A549 (cell line): ENCODE measurements around the gene IRAK3. TPM values are rescaled to one million over a fixed set of nuclear protein-coding genes. Genes with fewer than 3 reads are reported as not detected.

Experiments
- ATAC-seq, 2 experiments: fragments of 200-7000 bp in 1 of 2; fragments of >200 bp in 1 of 2; cut with Nextera tagmentation in 1 of 2; cut with Tn5 transposase in 1 of 2; 3 replicates each; pipeline versions ENCODE4 v1.8.0 to v1.9.1; 2018 to 2020; ENCODE audit warnings: mild to moderate bottlenecking in 1 of 2, moderate library complexity in 1 of 2
- CTCF ChIA-PET: fragments of 300-600 bp; sonication (Branson Sonifier 250); formaldehyde crosslinking; extraction: SDS; loops from one replicate; lab custom pipeline; 2021; ENCODE audit warnings: antibody characterized with exemption, inconsistent platforms; lab: Yijun Ruan, JAX
- POLR2A ChIA-PET: fragments of 350-600 bp; formaldehyde crosslinking; extraction: SDS; loops from one replicate; lab custom pipeline; 2021; ENCODE audit warnings: antibody characterized with exemption, inconsistent platforms; lab: Yijun Ruan, JAX
- DNase-seq, 2 experiments: peaks; one replicate each; pipeline versions ENCODE4 v3.0.0 to v3.0.0-alpha.2; 2011 to 2016; ENCODE audit warnings: low read depth in 1 of 2, low spot score in 1 of 2
- FAIRE-seq: peaks from 2 replicates; lab custom pipeline; 2011; peaks lifted over from hg19 to GRCh38; lab: Jason Lieb, UNC
- H3K27ac ChIP-seq, 2 experiments: fragments of >200 bp; sonication (Bioruptor Twin); formaldehyde crosslinking; 3 replicates each; pipeline ENCODE4 v1.5.1; 2016 to 2017
- H3K4me1 ChIP-seq: fragments of >200 bp; sonication (Bioruptor Twin); formaldehyde crosslinking; 3 replicates; pipeline ENCODE4 v1.6.1; 2016
- H3K4me2 ChIP-seq: fragments of >200 bp; sonication (Bioruptor Twin); formaldehyde crosslinking; 3 replicates; pipeline ENCODE4 v1.6.1; 2016
- H3K4me3 ChIP-seq: fragments of >200 bp; sonication (Bioruptor Twin); formaldehyde crosslinking; 3 replicates; pipeline ENCODE4 v1.5.1; 2016
- H3K9me3 ChIP-seq: fragments of >200 bp; sonication (Bioruptor Twin); formaldehyde crosslinking; 3 replicates; pipeline ENCODE4 v1.6.1; 2016
- CBX2 ChIP-seq: fragments of 200-600 bp; sonication (generic); IDR thresholded peaks from 2 replicates; pipeline ENCODE4 v1.6.1; 2016; ENCODE audit warnings: low read depth, mild to moderate bottlenecking, borderline replicate concordance
- CHD4 ChIP-seq: fragments of 200-600 bp; sonication (generic); IDR thresholded peaks from 2 replicates; pipeline ENCODE4 v1.6.1; 2016; ENCODE audit warnings: antibody characterized with exemption, mild to moderate bottlenecking, borderline replicate concordance
- EHMT2 ChIP-seq: fragments of 200-600 bp; sonication (generic); IDR thresholded peaks from 2 replicates; pipeline ENCODE4 v1.6.1; 2016; ENCODE audit warnings: antibody characterized with exemption, low read depth, mild to moderate bottlenecking, moderate library complexity
- FOSL2 ChIP-seq, 2 experiments: fragments of 450-650 bp in 1 of 2; fragments of >200 bp in 1 of 2; sonication (Bioruptor Twin) in 1 of 2; formaldehyde crosslinking; IDR thresholded peaks; 2 replicates each; pipeline versions ENCODE4 v1.5.0 to v1.6.1; 2016 to 2020; ENCODE audit warnings: mild to moderate bottlenecking in 1 of 2, moderate library complexity in 1 of 2
- HEYL ChIP-seq: fragments of 250-450 bp; sonication (Bioruptor Pico); IDR thresholded peaks from 2 replicates; pipeline ENCODE4 v1.8.0; 2021; ENCODE audit warnings: mild to moderate bottlenecking, moderate library complexity
- HOXB13 ChIP-seq: fragments of 250-450 bp; sonication (Bioruptor Pico); IDR thresholded peaks from 2 replicates; pipeline ENCODE4 v1.5.0; 2020; ENCODE audit warnings: low read depth, mild to moderate bottlenecking, moderate library complexity
- HOXB5 ChIP-seq: fragments of 250-450 bp; sonication (Bioruptor Pico); IDR thresholded peaks from 2 replicates; pipeline ENCODE4 v1.5.0; 2020; ENCODE audit warnings: mild to moderate bottlenecking, moderate library complexity
- JUN ChIP-seq, 2 experiments: fragments of >200 bp; sonication (Bioruptor Twin); formaldehyde crosslinking; IDR thresholded peaks; 2 replicates in 1 of 2; 3 replicates in 1 of 2; pipeline ENCODE4 v1.6.1; 2016 to 2017
- JUNB ChIP-seq: fragments of >200 bp; sonication (Bioruptor Twin); formaldehyde crosslinking; IDR thresholded peaks from 2 replicates; pipeline ENCODE4 v1.6.1; 2016
- MAFK ChIP-seq: fragments of 450-650 bp; IDR thresholded peaks from 2 replicates; pipeline ENCODE4 v1.6.1; 2014; ENCODE audit not compliant: partially characterized antibody
- MAZ ChIP-seq: fragments of 150-350 bp; IDR thresholded peaks from 2 replicates; pipeline ENCODE4 v1.6.1; 2014; ENCODE audit warnings: antibody characterized with exemption, low read depth, low read length, borderline replicate concordance
- MYC ChIP-seq: IDR thresholded peaks from 2 replicates; pipeline ENCODE4 v1.6.1; 2012; ENCODE audit warnings: mild to moderate bottlenecking, inconsistent platforms, low read length, improper control_type of control experiment, borderline replicate concordance
- NFE2L2 ChIP-seq: fragments of 150-350 bp; conservative IDR thresholded peaks from 2 replicates; pipeline ENCODE4 v1.6.1; 2014; ENCODE audit warnings: low read length
- NR3C1 ChIP-seq: fragments of >200 bp; sonication (Bioruptor Twin); formaldehyde crosslinking; IDR thresholded peaks from 3 replicates; pipeline ENCODE4 v1.6.1; 2017
- PHF8 ChIP-seq: fragments of 200-600 bp; sonication (generic); IDR thresholded peaks from 2 replicates; pipeline ENCODE4 v1.6.1; 2016; ENCODE audit warnings: low read depth, mild to moderate bottlenecking, antibody characterized with exemption, moderate library complexity, borderline replicate concordance
- POLR2AphosphoS2 ChIP-seq: conservative IDR thresholded peaks from 2 replicates; pipeline ENCODE4 v1.6.1; 2012; ENCODE audit warnings: low read length, improper control_type of control experiment, inconsistent platforms
- SREBF2 ChIP-seq: fragments of 450-650 bp; IDR thresholded peaks from 2 replicates; pipeline ENCODE4 v1.6.1; 2014; ENCODE audit warnings: mild to moderate bottlenecking, moderate library complexity
- TP53 ChIP-seq: fragments of 250-450 bp; sonication (Bioruptor Pico); IDR thresholded peaks from 2 replicates; pipeline ENCODE4 v1.5.0; 2021; ENCODE audit warnings: mild to moderate bottlenecking, moderate library complexity
- ZSCAN20 ChIP-seq: fragments of 250-450 bp; sonication (Bioruptor Pico); IDR thresholded peaks from 2 replicates; pipeline ENCODE4 v1.8.0; 2022; ENCODE audit warnings: mild to moderate bottlenecking, moderate library complexity
- WGBS: methylation state at CpG from one replicate; pipeline ENCODE4 v1.1.6; 2017; ENCODE audit errors: missing lambda C conversion rate; 5-methylcytosine and 5-hydroxymethylcytosine counted together
- polyA plus RNA-seq, 4 experiments: library from polyadenylated mRNA; depleted of rRNA in 3 of 4; stranded (reverse); fragments of >200 nt; fragmentation: RNase III in 1 of 4; extraction: RNeasy Plus Mini Kit Qiagen cat#74134 plus additional on column Dnase treatment in 1 of 4; gene quantifications; 2 replicates in 3 of 4; 3 replicates in 1 of 4; pipeline ENCODE4 v1.2.3, GENCODE V29; 2011 to 2017
- TF ChIP-seq, protein P1 (sequence below): IDR thresholded peaks from 2 replicates; pipeline ENCODE4 v1.6.1; 2012; ENCODE audit warnings: low read depth, borderline replicate concordance
- TF ChIP-seq, protein P2 (sequence below): fragments of >200 bp; sonication (Bioruptor Twin); formaldehyde crosslinking; IDR thresholded peaks from 2 replicates; pipeline ENCODE4 v1.6.1; 2016

The IRAK3 gene
- polyA plus RNA-seq, 2 of the 4 experiments (the other 2 are of a cell fraction): 0.06 to 0.25 TPM

DNA sequence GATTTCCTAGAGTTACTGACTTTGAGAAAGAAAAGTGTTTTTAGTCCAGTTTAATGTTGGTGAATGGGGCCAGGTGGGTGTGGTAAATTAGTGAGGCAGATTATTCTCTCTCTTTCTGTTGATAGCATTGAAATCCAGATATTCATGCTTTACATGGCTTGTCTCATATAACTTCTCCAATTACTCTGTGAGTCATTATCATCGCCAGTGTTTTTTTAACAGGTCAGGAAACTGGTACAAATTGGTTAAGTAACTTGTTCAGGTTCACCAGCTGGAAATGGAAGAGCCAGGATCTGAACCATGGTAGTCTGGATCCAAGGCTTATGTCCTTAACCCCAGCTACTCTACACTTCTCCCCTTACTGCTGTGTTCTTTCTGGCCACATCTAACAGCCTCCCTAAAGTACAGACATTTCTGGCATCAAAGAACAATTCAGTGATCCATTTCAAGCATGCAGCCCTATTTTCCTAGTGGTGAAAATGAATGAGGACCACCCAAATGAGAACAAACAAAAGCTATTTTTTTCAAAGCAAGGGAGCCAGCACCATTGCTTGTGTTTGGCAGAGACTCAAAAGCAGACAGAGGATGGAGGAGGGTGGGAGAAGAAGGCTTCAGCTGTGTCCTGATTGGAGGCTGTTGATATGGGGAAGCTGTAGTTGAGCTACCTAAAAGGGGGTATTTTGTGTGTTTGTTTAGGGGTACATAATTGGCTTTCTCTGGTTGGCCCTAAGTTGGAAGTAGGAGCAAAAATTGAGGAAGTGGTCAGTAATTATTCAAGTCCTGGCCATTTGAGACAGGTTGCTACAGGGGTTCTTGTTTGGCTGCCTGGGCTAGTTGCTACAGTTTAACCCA, 1.7 kb downstream of the IRAK3 start:
- WGBS: 84% methylated on average over 1 of the region's 1 CpG
- Histone ChIP-seq H3K9me3 (no peaks in the 10 kb centered on the region), H3K4me3 (no peak overlapping the region), H3K4me1 (no peaks in the 10 kb centered on the region), H3K27ac (no peak overlapping the region), H3K4me2 (no peak overlapping the region)
- CTCF ChIA-PET: interaction anchor here (0.8 to 1.2 kb wide), 3 partner anchors 9 to 22 kb away, joined by 3 to 6 read pairs (median 4); partner anchors contain the start of gene TMBIM4
- no peak for DNase-seq
- no peak for FAIRE-seq
- no peak for ATAC-seq
- POLR2A ChIA-PET: interaction anchor here (2.9 kb wide), 1 partner anchor 21 kb away, joined by 12 read pairs; the partner anchor contains the start of gene TMBIM4
- TF ChIP-seq CBX2 (no peak), NFE2L2 (no peak), PHF8 (no peak), CHD4 (no peak), JUNB (no peak), NR3C1 (no peak), MYC (no peak), MAFK (no peak), HOXB5 (no peak), TP53 (CRISPR knock-in tag) (no peak), FOSL2 (IDR thresholded peaks at IDR 0.05) (no peak), FOSL2 (CRISPR knock-in tag; IDR thresholded peaks at IDR 0.05) (no peak), HOXB13 (CRISPR knock-in tag) (no peak), HEYL (CRISPR knock-in tag) (no peak)
- TF ChIP-seq, protein P1, sequence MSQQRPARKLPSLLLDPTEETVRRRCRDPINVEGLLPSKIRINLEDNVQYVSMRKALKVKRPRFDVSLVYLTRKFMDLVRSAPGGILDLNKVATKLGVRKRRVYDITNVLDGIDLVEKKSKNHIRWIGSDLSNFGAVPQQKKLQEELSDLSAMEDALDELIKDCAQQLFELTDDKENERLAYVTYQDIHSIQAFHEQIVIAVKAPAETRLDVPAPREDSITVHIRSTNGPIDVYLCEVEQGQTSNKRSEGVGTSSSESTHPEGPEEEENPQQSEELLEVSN: no peak

DNA sequence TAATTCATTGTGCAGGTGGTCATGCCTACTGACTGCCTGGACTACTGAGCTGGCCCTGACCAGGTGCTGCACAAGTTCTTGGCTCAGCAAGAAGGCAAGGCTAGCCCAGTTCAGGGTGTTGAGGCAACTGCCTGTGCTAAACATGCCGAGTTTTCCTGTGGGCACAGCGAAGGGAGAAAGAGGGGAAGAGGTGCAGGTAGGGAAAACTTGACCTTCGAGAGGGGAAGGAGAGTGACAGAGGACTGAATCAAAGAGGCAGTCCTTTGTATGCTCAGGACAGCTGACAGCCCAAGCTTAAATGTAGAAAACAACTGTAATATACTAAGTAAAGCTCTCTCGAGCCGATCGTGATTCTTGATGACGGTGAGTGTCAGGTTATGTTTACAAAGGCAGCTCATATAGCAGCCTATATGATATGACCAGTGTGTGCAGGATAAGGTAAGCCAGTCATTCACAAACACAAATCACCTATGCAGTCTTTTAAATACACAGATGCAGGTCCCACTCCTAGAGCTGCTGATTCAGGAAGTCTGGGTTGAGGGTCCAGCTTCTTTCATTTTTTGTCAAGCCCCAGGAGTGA, 2.6 kb downstream of the IRAK3 start:
- ATAC-seq: no peak
- DNase-seq: no peak
- ChIA-PET POLR2A (interaction anchor here (2.9 kb wide), 1 partner anchor 22 kb away, joined by 12 read pairs; the partner anchor contains the start of gene TMBIM4), CTCF (interaction anchor here (0.8 kb wide), 1 partner anchor 11 kb away, joined by 3 read pairs; no protein-coding TSS in a partner anchor)
- H3K4me2 ChIP-seq: no peak overlapping the region
- no peaks in the 10 kb centered on the region for H3K4me1 ChIP-seq
- no peak overlapping the region for H3K27ac ChIP-seq
- H3K9me3 ChIP-seq: no peaks in the 10 kb centered on the region
- no peak overlapping the region for H3K4me3 ChIP-seq
- no peak for FAIRE-seq
- TF ChIP-seq SREBF2: no peak
- no peak for TF ChIP-seq ZSCAN20 (CRISPR knock-in tag)
- no peak for TF ChIP-seq EHMT2
- no peak for TF ChIP-seq POLR2AphosphoS2
- TF ChIP-seq NR3C1: no peak
- TF ChIP-seq, protein P2, sequence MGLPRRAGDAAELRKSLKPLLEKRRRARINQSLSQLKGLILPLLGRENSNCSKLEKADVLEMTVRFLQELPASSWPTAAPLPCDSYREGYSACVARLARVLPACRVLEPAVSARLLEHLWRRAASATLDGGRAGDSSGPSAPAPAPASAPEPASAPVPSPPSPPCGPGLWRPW: no peak
- no peak for TF ChIP-seq MAZ
- no peak for TF ChIP-seq JUN (IDR thresholded peaks at IDR 0.05)
- 63% methylated on average over 7 of the region's 7 CpGs for WGBS

DNA sequence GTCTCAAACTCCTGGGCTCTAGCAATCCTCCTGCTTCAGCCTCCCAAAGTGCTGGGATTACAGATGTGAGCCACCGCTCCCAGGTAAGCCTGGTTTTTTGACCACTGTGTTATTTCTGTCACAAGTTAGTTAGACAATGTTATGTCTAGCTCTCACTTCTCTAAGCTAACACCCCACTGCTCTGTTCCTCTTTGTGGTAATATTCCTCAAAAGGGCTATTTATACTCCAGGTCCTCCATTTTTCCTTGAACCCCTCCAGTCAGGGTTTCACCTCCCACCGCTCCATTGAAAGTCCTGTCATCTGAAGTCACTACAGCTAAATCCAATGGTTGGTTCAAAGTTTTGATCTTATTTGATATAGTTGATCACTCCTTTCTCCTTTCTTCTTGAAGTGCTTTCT, 5.1 kb downstream of the IRAK3 start:
- POLR2A ChIA-PET: no interaction called here
- H3K4me3 ChIP-seq: no peak overlapping the region
- H3K9me3 ChIP-seq: no peaks in the 10 kb centered on the region
- WGBS: 89% methylated on average over 2 of the region's 2 CpGs
- H3K4me2 ChIP-seq: no peak overlapping the region
- H3K4me1 ChIP-seq: no peaks in the 10 kb centered on the region
- DNase-seq (no peak), FAIRE-seq (no peak)
- CTCF ChIA-PET: interaction anchor here (0.7 kb wide), 1 partner anchor 359 kb away, joined by 3 read pairs; no protein-coding TSS in a partner anchor
- no peak for TF ChIP-seq SREBF2
- TF ChIP-seq, all 56 proteins: peak for 0
- H3K27ac ChIP-seq: no peak overlapping the region
- ATAC-seq: no peak
